Motor neuron (in vitro differentiated cells): ENCODE data around the gene PRDM8. TPM values are rescaled to one million over a fixed set of nuclear protein-coding genes. Genes with fewer than 3 reads are reported as not detected.

Experiments
- ATAC-seq, 8 experiments: fragments of 200-7000 bp; cut with Tn5 transposase; replicated peaks in 6 of 8; 2 replicates each; pipeline ENCODE4 v1.8.0; 2021; ENCODE audit warnings: mild to moderate bottlenecking in 8 of 8, moderate library complexity in 8 of 8
- H3K27ac ChIP-seq, 2 donors: fragments of 250-450 bp; sonication (Bioruptor Pico); 2 replicates each; pipeline ENCODE4 v1.9.0; 2021; ENCODE audit warnings: antibody characterized with exemption in 2 of 2, mild to moderate bottlenecking in 2 of 2, moderate library complexity in 1 of 2
- H3K4me1 ChIP-seq, 2 donors: fragments of 250-450 bp; sonication (Bioruptor Pico); replicated peaks in 1 of 2; 2 replicates each; pipeline ENCODE4 v1.6.1; 2021; ENCODE audit warnings: antibody characterized with exemption in 2 of 2, mild to moderate bottlenecking in 2 of 2, moderate library complexity in 1 of 2
- H3K4me3 ChIP-seq, 5 donors: fragments of 250-450 bp; sonication (Bioruptor Pico); 2 replicates each; pipeline ENCODE4 v1.9.0; 2021; ENCODE audit warnings: antibody characterized with exemption in 5 of 5, mild to moderate bottlenecking in 5 of 5, moderate library complexity in 4 of 5
- WGBS, 10 experiments: fragments of 450-650 bp; shearing (Covaris generic); methylation state at CpG; one replicate each; pipeline ENCODE4 v1.0.0; 2022; 5-methylcytosine and 5-hydroxymethylcytosine counted together
- in situ Hi-C, 9 experiments: fragments of 400-800 bp; cut with MboI; loops; one replicate each; pipeline ENCODE4 v1.15.0; 2021; ENCODE audit warnings: low sequenced_read_pairs in 9 of 9, low pct_unique_long_range_greater_than_20kb in 2 of 9; ENCODE audit not compliant: unreplicated experiment in 9 of 9
- total RNA-seq, 8 experiments: library from RNA; unstranded; fragments of 300-600 nt; gene quantifications; 2 replicates each; pipeline versions ENCODE4 v1.2.3 to v1.2.4, GENCODE V29; 2022

Gene PRDM8
- total RNA-seq, 8 experiments from 2014 or later: 0.91 to 62.4 (median 21.7) TPM

DNA sequence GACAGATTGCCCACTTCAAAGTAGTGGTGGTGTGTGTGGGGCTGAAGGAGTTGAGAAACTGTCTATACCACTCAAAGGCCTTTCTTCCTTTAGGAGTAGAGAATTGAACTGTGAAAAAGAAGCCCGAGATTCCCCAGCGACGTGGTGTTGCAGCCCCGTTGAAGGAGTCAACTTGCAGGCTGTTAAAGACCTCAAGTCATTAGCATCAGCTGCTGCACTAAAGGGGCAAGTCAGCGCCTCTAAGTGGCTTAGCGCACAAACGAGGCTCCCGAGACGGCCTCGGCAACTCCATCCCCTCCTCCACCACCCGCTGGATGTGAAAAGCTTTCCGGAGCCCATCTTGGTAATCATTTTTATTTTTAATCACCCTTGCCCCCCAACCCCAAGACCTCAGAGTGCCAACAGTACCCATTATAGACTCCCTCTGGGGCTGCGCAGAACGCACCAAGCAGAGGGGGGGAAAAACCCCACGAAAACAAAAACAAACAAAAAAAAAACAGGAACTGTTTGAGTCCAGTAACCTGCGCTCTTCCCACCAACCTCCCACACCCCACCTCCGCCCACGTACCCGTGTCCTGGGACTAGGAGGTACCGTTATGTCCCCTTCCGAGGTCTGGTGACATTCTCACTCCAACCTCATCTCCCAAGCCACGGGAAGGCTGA lies 913 bp upstream of the PRDM8 start:
- H3K4me1 ChIP-seq: peaks cover 4 to 21% of the 10 kb centered on the region in 2 donors
- peak overlapping the region; percentile 60 to 91 for H3K27ac ChIP-seq
- peak in 5 of 8 experiments; percentile 39 to 53 (median 46) for ATAC-seq
- H3K4me3 ChIP-seq: peak overlapping the region; percentile 44 to 94 (median 59)
- 0 to 92% (median 5%) methylated on average over 3 to 9 of the region's 22 CpGs; no CpG with 5 or more reads in 3 of the 10 experiments for WGBS, 10 experiments
- in situ Hi-C loops: loop anchor here in 4 of 9 experiments (25.0 kb wide), 5 partner anchors 109 to 1259 kb away; partner anchors contain the start of genes BMP3 (in 1 of the 4) and PAQR3 (in 1 of the 4)

DNA sequence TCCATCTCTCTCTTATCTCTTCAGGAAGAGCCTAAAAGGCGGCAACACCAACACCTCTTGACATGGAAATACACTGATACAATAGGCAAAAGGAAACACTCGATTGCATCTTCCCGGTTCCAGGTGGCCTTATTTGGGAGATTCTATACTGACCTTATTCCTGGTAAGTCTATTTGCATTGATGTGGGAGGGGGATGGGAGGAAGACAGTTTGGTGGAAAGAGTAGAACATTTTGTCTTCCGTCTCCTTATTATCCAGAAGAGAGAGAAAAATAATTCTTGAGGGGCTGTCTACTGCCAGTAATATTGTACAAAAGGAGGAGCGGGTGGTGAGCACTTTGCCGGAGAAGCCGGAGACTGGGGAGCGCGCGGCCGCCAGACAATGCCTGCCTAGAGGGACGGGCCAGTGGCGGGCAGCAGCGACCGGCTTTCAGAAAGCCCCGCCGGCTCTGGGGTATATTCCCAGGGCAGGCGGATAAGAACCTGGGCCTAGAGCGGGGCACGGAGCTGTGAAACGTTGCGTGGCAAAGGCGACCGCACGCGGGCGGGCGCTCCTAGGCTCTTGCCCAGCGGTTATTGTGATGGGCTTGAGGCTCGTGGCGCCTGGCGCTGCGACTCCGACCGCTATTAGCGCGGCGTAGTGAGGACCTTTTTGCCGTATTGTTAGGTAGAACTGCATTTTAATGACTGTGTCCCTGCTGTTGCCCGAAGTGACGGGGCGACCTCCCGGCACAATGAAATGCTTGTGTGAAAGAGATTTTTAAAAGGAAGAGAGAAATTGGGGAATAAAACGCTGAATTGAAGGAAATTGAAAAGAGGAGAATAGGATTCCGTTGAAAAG lies 518 bp downstream of the PRDM8 start:
- Histone ChIP-seq H3K4me3 (peak overlapping the region; percentile 44 to 94 (median 59)), H3K4me1 (peaks cover 5 to 20% of the 10 kb centered on the region in 2 donors), H3K27ac (peak overlapping the region; percentile 47 to 91)
- peak in 7 of 8 experiments; percentile 20 to 53 (median 27) for ATAC-seq
- 0 to 92% (median 3%) methylated on average over 4 to 34 of the region's 45 CpGs for WGBS, 10 experiments
- in situ Hi-C loops: loop anchor here in 4 of 9 experiments (25.0 kb wide), 5 partner anchors 111 to 1261 kb away; partner anchors contain the start of genes BMP3 (in 1 of the 4) and PAQR3 (in 1 of the 4)

DNA sequence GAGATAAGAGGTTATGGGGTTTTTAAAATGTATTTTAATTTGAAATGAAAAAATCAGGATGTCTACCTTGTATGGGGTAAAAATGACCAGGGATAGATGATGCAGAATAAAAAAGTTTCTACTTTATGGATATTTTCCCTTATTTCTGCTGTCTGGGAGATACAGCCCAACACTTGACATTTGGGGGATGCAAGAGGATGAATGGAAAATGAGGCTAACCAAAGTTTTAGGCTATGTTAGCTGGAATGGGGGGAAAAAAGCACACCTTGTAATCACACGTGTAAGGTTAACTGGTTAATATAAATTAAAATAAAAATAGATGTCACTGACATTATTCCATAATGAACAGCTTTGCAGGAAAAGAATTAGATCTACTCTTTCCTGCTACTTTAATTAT lies 1.1 kb downstream of the PRDM8 start:
- Histone ChIP-seq H3K27ac (peak overlapping the region in 1 of 2 donors; percentile 91), H3K4me3 (peak overlapping the region; percentile 44 to 94 (median 59)), H3K4me1 (peaks cover 5 to 15% of the 10 kb centered on the region in 2 donors)
- no peak for ATAC-seq
- 0 to 100% (median 17%) methylated on average over 1 of the region's 1 CpG; no CpG with 5 or more reads in 1 of the 10 experiments for WGBS, 10 experiments
- in situ Hi-C loops: loop anchor here in 4 of 9 experiments (25.0 kb wide), 5 partner anchors 111 to 1261 kb away; partner anchors contain the start of genes BMP3 (in 1 of the 4) and PAQR3 (in 1 of the 4)

DNA sequence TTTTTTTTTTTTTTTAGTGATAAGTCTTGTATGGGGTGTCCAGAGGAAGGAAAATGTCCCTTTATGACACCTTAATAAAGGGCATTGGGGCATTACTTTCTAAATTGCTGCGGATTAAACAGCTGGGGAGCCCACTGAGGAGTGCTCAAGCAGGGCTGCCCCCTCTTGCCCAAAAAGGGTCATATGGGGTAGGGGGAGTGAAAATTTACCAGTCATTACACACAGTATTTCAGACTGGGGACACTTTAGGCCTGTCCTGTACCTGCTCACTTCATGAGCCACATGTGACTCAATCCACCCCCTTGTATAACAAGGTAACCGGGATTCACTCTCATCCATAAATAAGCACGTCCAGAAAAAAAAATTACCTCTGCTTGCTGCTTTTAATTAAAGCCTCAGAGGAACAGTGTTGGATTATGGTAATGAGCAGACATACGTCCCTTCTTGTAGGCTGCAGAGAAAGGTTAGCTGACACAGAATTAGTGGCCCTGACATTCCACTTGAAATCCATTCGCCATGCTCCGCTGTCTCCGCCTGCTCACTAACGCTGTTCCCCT lies 1.8 kb downstream of the PRDM8 start:
- in situ Hi-C loops: loop anchor here in 4 of 9 experiments (25.0 kb wide), 5 partner anchors 112 to 1262 kb away; partner anchors contain the start of genes BMP3 (in 1 of the 4) and PAQR3 (in 1 of the 4)
- Histone ChIP-seq H3K4me3 (peak overlapping the region; percentile 44 to 94 (median 59)), H3K27ac (peak overlapping the region in 1 of 2 donors; percentile 42), H3K4me1 (peaks cover 5 to 15% of the 10 kb centered on the region in 2 donors)
- no peak for ATAC-seq
- WGBS, 10 experiments: 0 to 100% (median 35%) methylated on average over 1 to 8 of the region's 8 CpGs

DNA sequence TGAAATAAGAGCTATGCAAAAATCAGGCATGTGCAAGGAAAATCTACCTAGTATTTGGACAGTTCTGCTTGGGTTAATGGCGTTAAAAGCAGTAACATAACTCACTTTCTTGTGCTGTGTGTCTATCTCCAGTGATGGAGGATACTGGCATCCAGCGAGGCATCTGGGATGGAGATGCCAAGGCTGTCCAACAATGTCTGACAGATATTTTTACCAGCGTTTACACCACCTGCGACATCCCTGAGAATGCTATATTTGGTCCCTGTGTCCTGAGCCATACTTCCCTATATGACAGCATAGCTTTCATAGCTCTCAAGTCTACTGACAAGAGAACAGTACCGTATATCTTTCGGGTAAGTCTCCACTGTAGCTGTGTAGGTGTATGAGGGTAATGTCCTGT lies 2.6 kb downstream of the PRDM8 start:
- no peak overlapping the region for H3K27ac ChIP-seq
- H3K4me3 ChIP-seq: peak overlapping the region; percentile 44 to 94 (median 59)
- in situ Hi-C loops: loop anchor here in 5 of 9 experiments (25.0 kb wide), 6 partner anchors 113 to 1263 kb away; partner anchors contain the start of genes PAQR3 (in 2 of the 5) and BMP3 (in 1 of the 5)
- peaks cover 5 to 21% of the 10 kb centered on the region in 2 donors for H3K4me1 ChIP-seq
- 17 to 100% (median 44%) methylated on average over 1 to 6 of the region's 6 CpGs; no CpG with 5 or more reads in 1 of the 10 experiments for WGBS, 10 experiments
- ATAC-seq: no peak

DNA sequence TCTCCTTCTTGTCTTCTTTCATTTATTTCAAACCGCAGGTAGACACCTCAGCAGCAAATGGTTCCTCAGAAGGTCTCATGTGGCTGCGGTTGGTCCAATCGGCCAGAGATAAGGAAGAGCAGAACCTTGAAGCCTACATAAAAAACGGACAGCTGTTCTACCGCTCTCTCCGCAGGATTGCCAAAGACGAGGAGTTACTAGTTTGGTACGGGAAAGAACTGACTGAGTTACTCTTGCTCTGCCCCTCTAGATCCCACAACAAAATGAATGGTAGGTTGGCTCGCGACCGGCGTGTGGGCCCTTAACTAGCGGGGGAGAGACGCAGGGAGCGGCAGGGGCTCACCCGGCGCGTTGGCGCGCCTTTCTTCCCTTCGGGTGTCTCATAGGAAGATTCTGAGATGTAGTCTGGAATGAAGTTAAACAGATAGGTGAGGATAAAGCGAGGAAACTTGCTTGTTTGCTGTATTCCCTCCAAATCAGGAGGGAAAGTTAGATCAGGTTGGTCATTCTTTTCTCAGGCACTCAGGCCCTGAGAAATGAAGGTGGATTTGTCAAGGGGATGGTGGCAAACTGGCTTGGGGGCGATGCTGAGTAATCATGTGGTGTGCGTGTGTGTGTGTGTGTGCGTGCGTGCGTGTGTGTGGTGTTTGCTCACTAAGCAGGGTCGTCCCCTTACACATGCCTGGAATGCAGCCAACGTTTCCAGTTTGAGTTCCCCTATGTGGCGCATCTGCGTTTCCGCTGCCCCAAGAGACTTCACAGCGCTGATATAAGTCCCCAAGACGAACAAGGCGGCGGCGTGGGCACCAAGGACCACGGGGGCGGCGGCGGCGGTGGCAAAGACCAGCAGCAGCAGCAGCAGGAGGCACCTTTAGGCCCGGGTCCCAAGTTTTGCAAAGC lies 4.2 kb downstream of the PRDM8 start:
- WGBS, 10 experiments: 0 to 98% (median 46%) methylated on average over 1 to 24 of the region's 43 CpGs; no CpG with 5 or more reads in 1 of the 10 experiments
- Histone ChIP-seq H3K4me1 (peaks cover 5 to 17% of the 10 kb centered on the region in 2 donors), H3K27ac (peak overlapping the region; percentile 74 to 77), H3K4me3 (peak overlapping the region; percentile 20 to 94 (median 43))
- in situ Hi-C loops: loop anchor here in 3 of 9 experiments (25.0 kb wide), 3 partner anchors 861 to 1264 kb away; partner anchors contain the start of gene PAQR3 (in 1 of the 3)
- peak in 5 of 8 experiments; percentile 11 to 49 (median 43) for ATAC-seq

DNA sequence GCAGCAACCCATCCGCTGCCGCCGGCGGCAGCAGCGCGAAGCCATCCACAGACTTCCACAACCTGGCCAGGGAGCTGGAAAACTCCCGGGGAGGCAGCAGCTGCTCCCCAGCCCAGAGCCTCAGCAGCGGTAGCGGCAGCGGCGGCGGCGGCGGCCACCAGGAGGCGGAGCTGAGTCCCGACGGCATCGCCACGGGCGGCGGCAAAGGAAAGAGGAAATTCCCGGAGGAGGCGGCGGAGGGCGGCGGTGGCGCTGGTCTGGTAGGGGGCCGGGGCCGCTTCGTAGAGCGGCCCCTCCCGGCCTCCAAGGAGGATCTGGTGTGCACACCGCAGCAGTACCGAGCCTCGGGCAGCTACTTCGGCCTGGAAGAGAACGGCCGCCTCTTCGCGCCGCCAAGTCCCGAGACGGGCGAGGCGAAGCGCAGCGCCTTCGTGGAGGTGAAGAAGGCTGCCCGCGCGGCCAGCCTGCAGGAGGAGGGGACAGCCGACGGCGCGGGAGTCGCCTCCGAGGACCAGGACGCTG lies 4.9 kb downstream of the PRDM8 start:
- H3K4me1 ChIP-seq: peaks cover 5 to 17% of the 10 kb centered on the region in 2 donors
- ATAC-seq: peak; percentile 42 to 81 (median 68)
- peak overlapping the region; percentile 20 to 94 (median 43) for H3K4me3 ChIP-seq
- in situ Hi-C loops: loop anchor here in 3 of 9 experiments (25.0 kb wide), 3 partner anchors 860 to 1265 kb away; partner anchors contain the start of gene PAQR3 (in 1 of the 3)
- peak overlapping the region; percentile 74 to 77 for H3K27ac ChIP-seq
- WGBS, 10 experiments: 2 to 33% methylated on average over 6 of the region's 58 CpGs; no CpG with 5 or more reads in 8 of the 10 experiments

DNA sequence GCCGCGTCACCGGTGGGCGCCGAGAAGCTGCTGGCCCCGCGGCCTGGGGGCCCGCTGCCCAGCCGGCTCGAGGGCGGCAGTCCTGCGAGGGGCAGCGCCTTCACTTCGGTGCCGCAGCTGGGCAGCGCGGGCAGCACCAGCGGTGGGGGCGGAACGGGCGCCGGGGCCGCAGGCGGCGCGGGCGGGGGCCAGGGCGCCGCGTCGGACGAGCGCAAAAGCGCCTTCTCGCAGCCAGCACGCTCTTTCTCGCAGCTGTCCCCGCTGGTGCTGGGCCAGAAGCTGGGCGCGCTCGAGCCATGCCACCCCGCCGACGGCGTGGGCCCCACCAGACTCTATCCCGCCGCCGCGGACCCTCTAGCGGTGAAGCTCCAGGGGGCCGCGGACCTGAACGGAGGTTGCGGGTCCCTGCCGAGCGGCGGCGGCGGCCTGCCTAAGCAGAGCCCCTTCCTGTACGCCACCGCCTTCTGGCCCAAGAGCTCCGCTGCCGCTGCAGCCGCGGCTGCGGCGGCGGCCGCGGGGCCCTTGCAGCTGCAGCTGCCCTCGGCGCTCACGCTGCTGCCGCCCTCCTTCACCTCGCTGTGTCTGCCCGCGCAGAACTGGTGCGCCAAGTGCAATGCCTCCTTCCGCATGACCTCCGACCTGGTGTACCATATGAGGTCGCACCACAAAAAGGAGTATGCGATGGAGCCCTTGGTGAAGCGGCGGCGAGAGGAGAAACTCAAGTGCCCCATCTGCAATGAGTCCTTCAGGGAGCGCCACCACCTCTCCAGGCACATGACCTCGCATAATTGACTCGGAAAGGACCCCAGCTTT lies 5.6 kb downstream of the PRDM8 start:
- in situ Hi-C loops: loop anchor here in 3 of 9 experiments (25.0 kb wide), 3 partner anchors 859 to 1266 kb away; partner anchors contain the start of gene PAQR3 (in 1 of the 3)
- H3K4me1 ChIP-seq: peaks cover 5 to 17% of the 10 kb centered on the region in 2 donors
- ATAC-seq: peak in 7 of 8 experiments; percentile 0 to 35 (median 18)
- WGBS, 10 experiments: 9 to 61% (median 36%) methylated on average over 3 to 8 of the region's 88 CpGs; no CpG with 5 or more reads in 6 of the 10 experiments
- H3K27ac ChIP-seq: peak overlapping the region; percentile 74 to 77
- H3K4me3 ChIP-seq: peak overlapping the region; percentile 20 to 94 (median 43)

DNA sequence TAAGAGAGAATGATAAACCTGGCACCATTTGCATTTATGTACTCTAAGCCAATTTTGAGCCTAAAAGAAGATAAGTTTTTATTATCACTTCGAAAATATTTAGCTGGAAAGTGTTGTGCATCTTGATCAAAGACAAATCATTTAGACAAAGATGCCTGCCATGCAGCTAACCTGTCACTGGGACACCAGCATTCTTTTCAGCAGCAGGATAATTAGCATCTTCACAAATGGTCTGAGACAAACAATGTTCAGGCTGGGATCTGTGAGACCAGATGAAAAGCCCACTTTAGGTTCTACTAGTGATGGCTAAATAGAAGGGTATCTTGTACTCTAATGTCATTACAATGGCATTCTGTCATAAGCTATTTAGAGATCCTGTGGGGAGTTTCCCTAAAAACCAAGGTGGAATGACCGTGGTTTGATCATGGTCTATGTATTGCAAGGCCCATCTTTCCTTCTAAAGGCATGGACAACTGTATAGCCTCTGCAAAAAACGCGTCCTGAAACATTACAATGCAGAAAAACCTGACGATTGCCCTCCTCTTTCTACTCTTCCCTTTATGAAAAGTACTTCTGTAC lies 7.2 kb downstream of the PRDM8 start:
- H3K27ac ChIP-seq: no peak overlapping the region
- peak in 1 of 8 experiments; percentile 6 for ATAC-seq
- peak overlapping the region in 1 of 5 donors; percentile 5 for H3K4me3 ChIP-seq
- peaks cover 5 to 28% of the 10 kb centered on the region in 2 donors for H3K4me1 ChIP-seq
- 11 to 100% (median 40%) methylated on average over 1 to 5 of the region's 5 CpGs for WGBS, 10 experiments
- in situ Hi-C loops: loop anchor here in 3 of 9 experiments (25.0 kb wide), 3 partner anchors 858 to 1267 kb away; partner anchors contain the start of gene PAQR3 (in 1 of the 3)

DNA sequence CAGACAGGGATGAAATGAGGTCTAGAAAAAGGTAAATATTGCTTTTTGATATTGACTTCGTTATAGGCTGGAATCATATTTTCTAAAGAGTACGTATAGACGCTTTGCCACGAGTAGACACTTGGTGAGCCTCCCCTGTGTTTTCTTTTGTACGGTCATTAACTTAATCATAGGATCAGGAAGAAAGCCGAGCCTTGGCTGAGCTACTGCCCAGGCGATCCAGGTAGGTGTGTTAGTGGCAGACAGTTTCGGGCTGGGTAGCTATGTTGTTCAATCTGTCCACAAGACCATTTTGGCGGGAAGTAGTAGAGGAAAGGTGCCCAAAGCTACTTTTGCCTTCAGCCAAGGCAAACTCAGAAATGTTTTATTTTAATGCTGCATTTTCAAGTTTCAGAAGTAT lies 8.8 kb downstream of the PRDM8 start:
- H3K27ac ChIP-seq: no peak overlapping the region
- H3K4me1 ChIP-seq: peaks cover 4 to 28% of the 10 kb centered on the region in 2 donors
- H3K4me3 ChIP-seq: no peak overlapping the region
- in situ Hi-C loops: loop anchor here in 3 of 9 experiments (25.0 kb wide), 3 partner anchors 856 to 1269 kb away; partner anchors contain the start of gene PAQR3 (in 1 of the 3)
- ATAC-seq: no peak
- 60 to 96% (median 90%) methylated on average over 1 to 8 of the region's 9 CpGs for WGBS, 10 experiments
